ENCODE results near the gene CYYR1. TPM values are rescaled to one million over a fixed set of nuclear protein-coding genes. Genes with fewer than 3 reads are reported as not detected.

The CYYR1 gene
- polyA plus RNA-seq, 1 donor from 2014 or later, result 0.62 TPM

DNA sequence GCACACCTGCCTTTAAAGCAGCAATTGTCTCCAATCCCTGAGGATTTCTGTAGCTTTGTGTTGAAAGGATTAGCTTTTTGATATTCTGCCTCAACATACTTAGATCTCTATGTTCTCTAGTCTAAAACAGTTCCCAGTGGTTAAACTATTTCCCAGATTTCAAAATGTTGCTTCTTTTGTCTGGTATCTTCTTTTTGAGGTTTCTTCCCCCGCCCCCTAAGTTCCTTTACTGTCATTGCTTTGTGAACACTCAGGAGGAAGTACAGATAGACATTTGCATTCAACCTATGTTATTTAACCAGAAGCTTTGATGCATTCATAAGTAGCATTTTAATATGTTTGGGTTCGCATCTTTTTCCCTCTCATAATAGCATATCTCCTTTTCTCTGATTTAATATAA is 33.5 kb downstream of the CYYR1 start:
- Histone ChIP-seq H3F3A (ENCODE audit: insufficient read depth, low read length, poor library complexity, severe bottlenecking) (no peaks in the 10 kb centered on the region), H3K4me3 (ENCODE audit: low read length) (no peak overlapping the region), H2AFZ (ENCODE audit: low read depth, low read length) (no peak overlapping the region), H3K9me2 (ENCODE audit: insufficient read depth, low read length) (no peaks in the 10 kb centered on the region), H3K27me3 (ENCODE audit: insufficient read depth, low read depth, low read length) (no peaks in the 10 kb centered on the region), H4K20me1 (ENCODE audit: insufficient read depth) (no peaks in the 10 kb centered on the region), H3K9ac (ENCODE audit: low read length) (no peak overlapping the region), H3K9me3 (ENCODE audit: low read length) (no peaks in the 10 kb centered on the region), H3K79me2 (replicated peaks; ENCODE audit: insufficient read depth, low read length) (peaks cover 6% of the 10 kb centered on the region), H3K36me3 (ENCODE audit: insufficient read depth, low read length) (no peaks in the 10 kb centered on the region), H3K27ac (ENCODE audit: low read length) (no peak overlapping the region), H3K4me2 (ENCODE audit: low read length) (no peak overlapping the region)
- no peak for TF ChIP-seq EP300 (conservative IDR thresholded peaks at IDR 0.05; ENCODE audit: poor library complexity, severe bottlenecking)
- no peak for TF ChIP-seq MXI1 (conservative IDR thresholded peaks at IDR 0.05; ENCODE audit: poor library complexity, severe bottlenecking)
- TF ChIP-seq POLR2AphosphoS5 (IDR thresholded peaks at IDR 0.05), result no peak
- TF ChIP-seq, protein P1, sequence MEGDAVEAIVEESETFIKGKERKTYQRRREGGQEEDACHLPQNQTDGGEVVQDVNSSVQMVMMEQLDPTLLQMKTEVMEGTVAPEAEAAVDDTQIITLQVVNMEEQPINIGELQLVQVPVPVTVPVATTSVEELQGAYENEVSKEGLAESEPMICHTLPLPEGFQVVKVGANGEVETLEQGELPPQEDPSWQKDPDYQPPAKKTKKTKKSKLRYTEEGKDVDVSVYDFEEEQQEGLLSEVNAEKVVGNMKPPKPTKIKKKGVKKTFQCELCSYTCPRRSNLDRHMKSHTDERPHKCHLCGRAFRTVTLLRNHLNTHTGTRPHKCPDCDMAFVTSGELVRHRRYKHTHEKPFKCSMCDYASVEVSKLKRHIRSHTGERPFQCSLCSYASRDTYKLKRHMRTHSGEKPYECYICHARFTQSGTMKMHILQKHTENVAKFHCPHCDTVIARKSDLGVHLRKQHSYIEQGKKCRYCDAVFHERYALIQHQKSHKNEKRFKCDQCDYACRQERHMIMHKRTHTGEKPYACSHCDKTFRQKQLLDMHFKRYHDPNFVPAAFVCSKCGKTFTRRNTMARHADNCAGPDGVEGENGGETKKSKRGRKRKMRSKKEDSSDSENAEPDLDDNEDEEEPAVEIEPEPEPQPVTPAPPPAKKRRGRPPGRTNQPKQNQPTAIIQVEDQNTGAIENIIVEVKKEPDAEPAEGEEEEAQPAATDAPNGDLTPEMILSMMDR (IDR thresholded peaks at IDR 0.05; ENCODE audit: poor library complexity, severe bottlenecking), result no peak
- no peak for TF ChIP-seq EZH2 (IDR thresholded peaks at IDR 0.05; ENCODE audit: borderline replicate concordance, insufficient read depth, low read length, poor library complexity, severe bottlenecking)
- no peak for TF ChIP-seq TAF1 (IDR thresholded peaks at IDR 0.05; ENCODE audit: low read depth)
- no peak for TF ChIP-seq RAD21 (conservative IDR thresholded peaks at IDR 0.05)
- TF ChIP-seq, protein P2, sequence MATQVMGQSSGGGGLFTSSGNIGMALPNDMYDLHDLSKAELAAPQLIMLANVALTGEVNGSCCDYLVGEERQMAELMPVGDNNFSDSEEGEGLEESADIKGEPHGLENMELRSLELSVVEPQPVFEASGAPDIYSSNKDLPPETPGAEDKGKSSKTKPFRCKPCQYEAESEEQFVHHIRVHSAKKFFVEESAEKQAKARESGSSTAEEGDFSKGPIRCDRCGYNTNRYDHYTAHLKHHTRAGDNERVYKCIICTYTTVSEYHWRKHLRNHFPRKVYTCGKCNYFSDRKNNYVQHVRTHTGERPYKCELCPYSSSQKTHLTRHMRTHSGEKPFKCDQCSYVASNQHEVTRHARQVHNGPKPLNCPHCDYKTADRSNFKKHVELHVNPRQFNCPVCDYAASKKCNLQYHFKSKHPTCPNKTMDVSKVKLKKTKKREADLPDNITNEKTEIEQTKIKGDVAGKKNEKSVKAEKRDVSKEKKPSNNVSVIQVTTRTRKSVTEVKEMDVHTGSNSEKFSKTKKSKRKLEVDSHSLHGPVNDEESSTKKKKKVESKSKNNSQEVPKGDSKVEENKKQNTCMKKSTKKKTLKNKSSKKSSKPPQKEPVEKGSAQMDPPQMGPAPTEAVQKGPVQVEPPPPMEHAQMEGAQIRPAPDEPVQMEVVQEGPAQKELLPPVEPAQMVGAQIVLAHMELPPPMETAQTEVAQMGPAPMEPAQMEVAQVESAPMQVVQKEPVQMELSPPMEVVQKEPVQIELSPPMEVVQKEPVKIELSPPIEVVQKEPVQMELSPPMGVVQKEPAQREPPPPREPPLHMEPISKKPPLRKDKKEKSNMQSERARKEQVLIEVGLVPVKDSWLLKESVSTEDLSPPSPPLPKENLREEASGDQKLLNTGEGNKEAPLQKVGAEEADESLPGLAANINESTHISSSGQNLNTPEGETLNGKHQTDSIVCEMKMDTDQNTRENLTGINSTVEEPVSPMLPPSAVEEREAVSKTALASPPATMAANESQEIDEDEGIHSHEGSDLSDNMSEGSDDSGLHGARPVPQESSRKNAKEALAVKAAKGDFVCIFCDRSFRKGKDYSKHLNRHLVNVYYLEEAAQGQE (IDR thresholded peaks at IDR 0.05; ENCODE audit: borderline replicate concordance), result no peak
- TF ChIP-seq SMC3 (conservative IDR thresholded peaks at IDR 0.05; ENCODE audit: poor library complexity), result no peak

DNA sequence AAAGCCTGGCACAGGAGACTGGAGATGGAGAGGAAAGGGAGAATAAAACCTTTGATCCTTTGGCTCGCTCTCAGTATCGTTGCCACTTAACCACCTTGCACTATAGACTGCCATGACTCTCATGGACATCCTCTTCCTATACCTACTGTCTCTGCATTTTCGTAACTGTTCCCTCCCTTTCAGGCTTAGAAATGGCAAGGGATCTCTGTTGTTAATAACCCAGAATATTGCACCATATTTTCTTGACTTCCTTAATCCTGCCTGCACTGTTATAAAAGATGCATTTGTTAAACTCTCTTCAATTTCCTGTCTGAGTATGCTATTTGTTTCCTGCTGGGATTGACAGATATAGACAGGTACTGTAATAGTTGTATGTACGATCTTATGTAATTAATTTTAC is 38.6 kb downstream of the CYYR1 start:
- no peaks in the 10 kb centered on the region for H3K79me2 ChIP-seq (replicated peaks; ENCODE audit: insufficient read depth, low read length)
- H3K4me2 ChIP-seq (ENCODE audit: low read length), result no peak overlapping the region
- no peaks in the 10 kb centered on the region for H3K9me2 ChIP-seq (ENCODE audit: insufficient read depth, low read length)
- no peak for TF ChIP-seq RAD21 (conservative IDR thresholded peaks at IDR 0.05)
- TF ChIP-seq EP300 (conservative IDR thresholded peaks at IDR 0.05; ENCODE audit: poor library complexity, severe bottlenecking), result no peak
- TF ChIP-seq, protein P1 (IDR thresholded peaks at IDR 0.05; ENCODE audit: poor library complexity, severe bottlenecking), result no peak
- no peak for TF ChIP-seq POLR2AphosphoS5 (IDR thresholded peaks at IDR 0.05)
- TF ChIP-seq EZH2 (IDR thresholded peaks at IDR 0.05; ENCODE audit: borderline replicate concordance, insufficient read depth, low read length, poor library complexity, severe bottlenecking), result no peak
- no peak for TF ChIP-seq MXI1 (conservative IDR thresholded peaks at IDR 0.05; ENCODE audit: poor library complexity, severe bottlenecking)
- TF ChIP-seq, protein P2 (IDR thresholded peaks at IDR 0.05; ENCODE audit: borderline replicate concordance), result no peak
- TF ChIP-seq SMC3 (conservative IDR thresholded peaks at IDR 0.05; ENCODE audit: poor library complexity), result no peak
- no peak for TF ChIP-seq TAF1 (IDR thresholded peaks at IDR 0.05; ENCODE audit: low read depth)
- no peaks in the 10 kb centered on the region for H3K36me3 ChIP-seq (ENCODE audit: insufficient read depth, low read length)
- H3K9ac ChIP-seq (ENCODE audit: low read length), result no peak overlapping the region
- no peak overlapping the region for H3K4me3 ChIP-seq (ENCODE audit: low read length)
- no peaks in the 10 kb centered on the region for H3K9me3 ChIP-seq (ENCODE audit: low read length)
- H3F3A ChIP-seq (ENCODE audit: insufficient read depth, low read length, poor library complexity, severe bottlenecking), result no peaks in the 10 kb centered on the region
- no peak overlapping the region for H2AFZ ChIP-seq (ENCODE audit: low read depth, low read length)
- no peaks in the 10 kb centered on the region for H4K20me1 ChIP-seq (ENCODE audit: insufficient read depth)
- no peaks in the 10 kb centered on the region for H3K27me3 ChIP-seq (ENCODE audit: insufficient read depth, low read depth, low read length)
- H3K27ac ChIP-seq (ENCODE audit: low read length), result no peak overlapping the region

Data from neural cell (in vitro differentiated cells).